ENCODE measurements around the gene SMARCD2.

Gene SMARCD2

DNA sequence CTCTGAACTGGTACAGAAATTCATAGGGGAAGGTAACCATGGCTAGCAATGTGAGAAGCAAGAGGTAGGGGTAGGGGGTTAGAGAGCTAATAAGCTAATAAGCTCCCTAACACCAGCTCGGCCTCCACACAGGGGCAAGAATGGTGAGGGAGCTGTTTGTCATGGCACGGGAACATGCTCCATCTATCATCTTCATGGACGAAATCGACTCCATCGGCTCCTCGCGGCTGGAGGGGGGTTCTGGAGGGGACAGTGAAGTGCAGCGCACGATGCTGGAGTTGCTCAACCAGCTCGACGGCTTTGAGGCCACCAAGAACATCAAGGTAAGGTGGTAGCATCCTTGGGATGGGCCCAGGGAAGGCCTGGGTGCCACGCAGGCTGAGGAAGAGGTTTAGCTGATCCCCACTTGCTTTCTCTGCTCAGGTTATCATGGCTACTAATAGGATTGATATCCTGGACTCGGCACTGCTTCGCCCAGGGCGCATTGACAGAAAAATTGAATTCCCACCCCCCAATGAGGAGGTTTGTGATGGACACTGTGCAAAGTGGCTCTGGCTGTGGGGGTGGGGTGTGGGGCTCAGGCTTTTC, 11.5 kb downstream of the SMARCD2 start:
- no peak for DNase-seq (ENCODE audit: low read depth in 1 of 2, low spot score in 1 of 2)
- H3K27ac ChIP-seq (replicated peaks): no peak overlapping the region

DNA sequence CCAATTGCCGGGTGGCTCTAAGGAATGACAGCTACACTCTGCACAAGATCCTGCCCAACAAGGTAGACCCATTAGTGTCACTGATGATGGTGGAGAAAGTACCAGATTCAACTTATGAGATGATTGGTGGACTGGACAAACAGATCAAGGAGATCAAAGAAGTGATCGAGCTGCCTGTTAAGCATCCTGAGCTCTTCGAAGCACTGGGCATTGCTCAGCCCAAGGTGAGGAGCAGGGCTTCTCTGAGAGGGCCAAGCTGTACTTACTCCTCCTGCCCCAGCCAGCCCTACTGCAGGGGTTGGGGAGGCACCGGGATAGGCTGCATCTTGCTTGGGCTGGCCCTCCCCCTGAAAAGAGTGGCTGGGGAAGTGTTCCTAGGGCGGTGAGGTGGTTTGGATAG, 12.2 kb downstream of the SMARCD2 start:
- TF ChIP-seq, protein P1, sequence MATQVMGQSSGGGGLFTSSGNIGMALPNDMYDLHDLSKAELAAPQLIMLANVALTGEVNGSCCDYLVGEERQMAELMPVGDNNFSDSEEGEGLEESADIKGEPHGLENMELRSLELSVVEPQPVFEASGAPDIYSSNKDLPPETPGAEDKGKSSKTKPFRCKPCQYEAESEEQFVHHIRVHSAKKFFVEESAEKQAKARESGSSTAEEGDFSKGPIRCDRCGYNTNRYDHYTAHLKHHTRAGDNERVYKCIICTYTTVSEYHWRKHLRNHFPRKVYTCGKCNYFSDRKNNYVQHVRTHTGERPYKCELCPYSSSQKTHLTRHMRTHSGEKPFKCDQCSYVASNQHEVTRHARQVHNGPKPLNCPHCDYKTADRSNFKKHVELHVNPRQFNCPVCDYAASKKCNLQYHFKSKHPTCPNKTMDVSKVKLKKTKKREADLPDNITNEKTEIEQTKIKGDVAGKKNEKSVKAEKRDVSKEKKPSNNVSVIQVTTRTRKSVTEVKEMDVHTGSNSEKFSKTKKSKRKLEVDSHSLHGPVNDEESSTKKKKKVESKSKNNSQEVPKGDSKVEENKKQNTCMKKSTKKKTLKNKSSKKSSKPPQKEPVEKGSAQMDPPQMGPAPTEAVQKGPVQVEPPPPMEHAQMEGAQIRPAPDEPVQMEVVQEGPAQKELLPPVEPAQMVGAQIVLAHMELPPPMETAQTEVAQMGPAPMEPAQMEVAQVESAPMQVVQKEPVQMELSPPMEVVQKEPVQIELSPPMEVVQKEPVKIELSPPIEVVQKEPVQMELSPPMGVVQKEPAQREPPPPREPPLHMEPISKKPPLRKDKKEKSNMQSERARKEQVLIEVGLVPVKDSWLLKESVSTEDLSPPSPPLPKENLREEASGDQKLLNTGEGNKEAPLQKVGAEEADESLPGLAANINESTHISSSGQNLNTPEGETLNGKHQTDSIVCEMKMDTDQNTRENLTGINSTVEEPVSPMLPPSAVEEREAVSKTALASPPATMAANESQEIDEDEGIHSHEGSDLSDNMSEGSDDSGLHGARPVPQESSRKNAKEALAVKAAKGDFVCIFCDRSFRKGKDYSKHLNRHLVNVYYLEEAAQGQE (IDR thresholded peaks at IDR 0.05; ENCODE audit: insufficient replicate concordance, low read depth): no peak
- TF ChIP-seq POLR2AphosphoS5 (IDR thresholded peaks at IDR 0.05; ENCODE audit: low read depth): no peak
- no peak for TF ChIP-seq SPI1 (IDR thresholded peaks at IDR 0.05; ENCODE audit: borderline replicate concordance, low read depth)
- TF ChIP-seq GABPA (IDR thresholded peaks at IDR 0.05; ENCODE audit: low read depth): no peak
- TF ChIP-seq CTCF (IDR thresholded peaks at IDR 0.05; ENCODE audit: insufficient read depth, low read length): no peak
- no peak overlapping the region for H3K27ac ChIP-seq (replicated peaks)
- no peak for DNase-seq (ENCODE audit: low read depth in 1 of 2, low spot score in 1 of 2)
- H3K4me3 ChIP-seq (replicated peaks; ENCODE audit: insufficient read depth, low read length): no peak overlapping the region
- no peaks in the 10 kb centered on the region for H3K27me3 ChIP-seq (ENCODE audit: insufficient read depth, poor library complexity, severe bottlenecking)

More for the DNA sequence above, 11.5 kb downstream of the SMARCD2 start:
- Histone ChIP-seq H3K4me3 (replicated peaks; ENCODE audit: insufficient read depth, low read length) (no peak overlapping the region), H3K27me3 (ENCODE audit: insufficient read depth, poor library complexity, severe bottlenecking) (no peaks in the 10 kb centered on the region)
- TF ChIP-seq CTCF (IDR thresholded peaks at IDR 0.05; ENCODE audit: insufficient read depth, low read length) (no peak), GABPA (IDR thresholded peaks at IDR 0.05; ENCODE audit: low read depth) (no peak), POLR2AphosphoS5 (IDR thresholded peaks at IDR 0.05; ENCODE audit: low read depth) (no peak), SPI1 (IDR thresholded peaks at IDR 0.05; ENCODE audit: borderline replicate concordance, low read depth) (no peak)
- TF ChIP-seq, protein P1 (IDR thresholded peaks at IDR 0.05; ENCODE audit: insufficient replicate concordance, low read depth): no peak

GRCh38 chr17:63828936-63829335, 13.5 kb downstream of the SMARCD2 start:
- TF ChIP-seq POLR2AphosphoS5 (IDR thresholded peaks at IDR 0.05; ENCODE audit: low read depth) (no peak), SPI1 (IDR thresholded peaks at IDR 0.05; ENCODE audit: borderline replicate concordance, low read depth) (no peak), CTCF (IDR thresholded peaks at IDR 0.05; ENCODE audit: insufficient read depth, low read length) (no peak), GABPA (IDR thresholded peaks at IDR 0.05; ENCODE audit: low read depth) (no peak)
- TF ChIP-seq, protein P1 (IDR thresholded peaks at IDR 0.05; ENCODE audit: insufficient replicate concordance, low read depth): no peak
- H3K27ac ChIP-seq (replicated peaks): no peak overlapping the region
- no peaks in the 10 kb centered on the region for H3K27me3 ChIP-seq (ENCODE audit: insufficient read depth, poor library complexity, severe bottlenecking)
- DNase-seq (ENCODE audit: low read depth in 1 of 2, low spot score in 1 of 2): no peak
- H3K4me3 ChIP-seq (replicated peaks; ENCODE audit: insufficient read depth, low read length): no peak overlapping the region
